MCF 10A (cell line): Measurements from ENCODE around the gene HIVEP2. TPM values are rescaled to one million over a fixed set of nuclear protein-coding genes. Genes with fewer than 3 reads are reported as not detected.

Experiments
- BruUV-seq: library from RNA; stranded (reverse); fragments of 400-500 nt; replicated peaks from 2 replicates; lab custom pipeline; 2021; lab: Mats Ljungman, UMichigan
- CTCF ChIA-PET: fragments of 300-600 bp; sonication (Branson Sonifier 250); formaldehyde crosslinking; extraction: SDS; loops from one replicate; lab custom pipeline; 2021; ENCODE audit warnings: antibody characterized with exemption, inconsistent platforms; lab: Yijun Ruan, JAX
- POLR2A ChIA-PET: fragments of 300-600, 350-650 bp; sonication (Branson Sonifier 250); formaldehyde crosslinking; extraction: SDS; loops from one replicate; lab custom pipeline; 2020; ENCODE audit warnings: antibody characterized with exemption, inconsistent platforms; lab: Yijun Ruan, JAX
- DNase-seq: peaks from one replicate; pipeline ENCODE4 v3.0.0-alpha.2; 2018; ENCODE audit not compliant: unreplicated experiment
- H3K27ac Mint-ChIP-seq: one replicate; pipeline ENCODE4 v1.8.0; 2022; ENCODE audit warnings: mild to moderate bottlenecking, low read depth, mixed read lengths; ENCODE audit not compliant: unreplicated experiment
- H3K27me3 Mint-ChIP-seq: one replicate; pipeline ENCODE4 v1.8.0; 2022; ENCODE audit warnings: mixed read lengths; ENCODE audit not compliant: insufficient read depth, unreplicated experiment
- H3K36me3 Mint-ChIP-seq: one replicate; pipeline ENCODE4 v1.8.0; 2022; ENCODE audit warnings: mild to moderate bottlenecking, moderate library complexity, mixed read lengths; ENCODE audit not compliant: insufficient read depth, unreplicated experiment
- H3K4me1 Mint-ChIP-seq: one replicate; pipeline ENCODE4 v1.8.0; 2022; ENCODE audit warnings: mixed read lengths; ENCODE audit not compliant: insufficient read depth, unreplicated experiment
- H3K4me3 Mint-ChIP-seq: one replicate; pipeline ENCODE4 v1.8.0; 2022; ENCODE audit warnings: mild to moderate bottlenecking, moderate library complexity, mixed read lengths; ENCODE audit not compliant: unreplicated experiment
- H3K9me3 Mint-ChIP-seq: one replicate; pipeline ENCODE4 v1.8.0; 2022; ENCODE audit warnings: mixed read lengths; ENCODE audit not compliant: unreplicated experiment
- CTCF ChIP-seq: fragments of 200-600 bp; IDR thresholded peaks from one replicate; pipeline ENCODE4 v1.8.0; 2022; ENCODE audit warnings: antibody characterized with exemption, mild to moderate bottlenecking; ENCODE audit not compliant: unreplicated experiment
- intact Hi-C: fragments of 100-400 bp; cut with micrococcal nuclease; formaldehyde crosslinking; loops from 2 replicates; pipeline ENCODE4 v1.14.1; 2022
- total RNA-seq: library from RNA; stranded (reverse); gene quantifications from 2 replicates; pipeline ENCODE4 v1.2.3, GENCODE V29; 2022

HIVEP2 gene
- total RNA-seq, 1 experiment from 2014 or later: 23.6 TPM

- intact Hi-C loops: no loop called here
- no TSS peak for BruUV-seq
- Mint-ChIP-seq H3K4me1 (peaks cover 30% of the 10 kb centered on the region), H3K4me3 (no peak overlapping the region), H3K27ac (no peak overlapping the region), H3K36me3 (no peaks in the 10 kb centered on the region), H3K27me3 (no peaks in the 10 kb centered on the region), H3K9me3 (peaks cover 7% of the 10 kb centered on the region)
- ChIA-PET POLR2A (interaction anchor here (0.6 kb wide), 1 partner anchor 215 kb away, joined by 4 read pairs; no protein-coding TSS in a partner anchor), CTCF (interaction anchor here (1.0 kb wide), 1 partner anchor 9 kb away, joined by 4 read pairs; no protein-coding TSS in a partner anchor)
- TF ChIP-seq CTCF: no peak
- DNase-seq: no peak
Measured at GRCh38 chr6:142891454-142891853, 53.5 kb downstream of the HIVEP2 start.

DNA sequence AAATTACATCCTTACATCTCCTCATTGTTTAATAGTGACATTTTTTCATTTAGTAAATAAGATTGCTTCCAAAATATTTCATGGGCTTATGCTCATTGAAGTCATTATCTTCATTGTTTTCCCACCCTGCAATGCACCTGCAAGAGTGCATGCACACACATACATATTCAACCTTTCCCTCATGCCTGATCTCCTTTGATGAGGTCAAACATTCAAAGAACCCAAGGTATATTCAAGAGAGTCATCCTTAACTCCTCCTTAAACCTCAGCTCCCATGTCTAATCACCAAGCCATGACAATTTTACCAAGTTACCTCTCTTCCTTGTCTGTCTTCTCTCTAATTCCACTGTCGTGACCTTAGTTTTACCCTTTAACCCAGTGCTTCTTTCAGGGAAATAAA is 56.5 kb downstream of the HIVEP2 start:
- no peak for TF ChIP-seq CTCF
- BruUV-seq: no TSS peak
- DNase-seq: no peak
- Mint-ChIP-seq H3K4me3 (no peak overlapping the region), H3K27me3 (no peaks in the 10 kb centered on the region), H3K27ac (no peak overlapping the region), H3K36me3 (no peaks in the 10 kb centered on the region), H3K4me1 (peaks cover 47% of the 10 kb centered on the region), H3K9me3 (no peaks in the 10 kb centered on the region)
- intact Hi-C loops: loop anchor here (5.0 kb wide), 3 partner anchors 56 to 539 kb away; partner anchors contain the start of gene AIG1
- CTCF ChIA-PET: interaction anchor here (0.6 to 1.6 kb wide), 3 partner anchors 88 to 414 kb away, joined by 3 to 5 read pairs (median 3); no protein-coding TSS in a partner anchor
- POLR2A ChIA-PET: interaction anchor here (0.8 kb wide), 2 partner anchors 49 to 441 kb away, joined by 3 read pairs; no protein-coding TSS in a partner anchor

- peak overlapping the region; percentile 28 for H3K27ac Mint-ChIP-seq
- no TSS peak for BruUV-seq
- TF ChIP-seq CTCF: no peak
- H3K36me3 Mint-ChIP-seq: no peaks in the 10 kb centered on the region
- ChIA-PET CTCF (no interaction called here), POLR2A (no interaction called here)
- no peaks in the 10 kb centered on the region for H3K9me3 Mint-ChIP-seq
- H3K4me3 Mint-ChIP-seq: no peak overlapping the region
- no peaks in the 10 kb centered on the region for H3K27me3 Mint-ChIP-seq
- no peak for DNase-seq
- peaks cover 44% of the 10 kb centered on the region for H3K4me1 Mint-ChIP-seq
- intact Hi-C loops: loop anchor here (1.0 to 5.0 kb wide), 5 partner anchors 55 to 540 kb away; partner anchors contain the start of gene AIG1
Measured at GRCh38 chr6:142887517-142887916, 57.5 kb downstream of the HIVEP2 start.

- peak overlapping the region; percentile 28 for H3K27ac Mint-ChIP-seq
- POLR2A ChIA-PET: interaction anchor here (0.6 to 4.1 kb wide), 13 partner anchors 8 to 545 kb away, joined by 3 to 34 read pairs (median 7); no protein-coding TSS in a partner anchor
Measured at GRCh38 chr6:142886431-142887170, 58.4 kb downstream of the HIVEP2 start.

More at GRCh38 chr6:142886431-142887170, 58.4 kb downstream of the HIVEP2 start:
- Mint-ChIP-seq H3K4me3 (no peak overlapping the region), H3K36me3 (no peaks in the 10 kb centered on the region), H3K4me1 (peaks cover 34% of the 10 kb centered on the region), H3K27me3 (no peaks in the 10 kb centered on the region), H3K9me3 (no peaks in the 10 kb centered on the region)
- intact Hi-C loops: loop anchor here (1.0 to 5.0 kb wide), 5 partner anchors 54 to 541 kb away; partner anchors contain the start of gene AIG1
- CTCF ChIA-PET: interaction anchor here (1.1 to 1.4 kb wide), 3 partner anchors 44 to 412 kb away, joined by 3 to 4 read pairs (median 4); no protein-coding TSS in a partner anchor
- peak; percentile 62 for DNase-seq
- no TSS peak for BruUV-seq
- peak; percentile 36 for TF ChIP-seq CTCF
